ENCODE data around the gene USP9X.

DNA sequence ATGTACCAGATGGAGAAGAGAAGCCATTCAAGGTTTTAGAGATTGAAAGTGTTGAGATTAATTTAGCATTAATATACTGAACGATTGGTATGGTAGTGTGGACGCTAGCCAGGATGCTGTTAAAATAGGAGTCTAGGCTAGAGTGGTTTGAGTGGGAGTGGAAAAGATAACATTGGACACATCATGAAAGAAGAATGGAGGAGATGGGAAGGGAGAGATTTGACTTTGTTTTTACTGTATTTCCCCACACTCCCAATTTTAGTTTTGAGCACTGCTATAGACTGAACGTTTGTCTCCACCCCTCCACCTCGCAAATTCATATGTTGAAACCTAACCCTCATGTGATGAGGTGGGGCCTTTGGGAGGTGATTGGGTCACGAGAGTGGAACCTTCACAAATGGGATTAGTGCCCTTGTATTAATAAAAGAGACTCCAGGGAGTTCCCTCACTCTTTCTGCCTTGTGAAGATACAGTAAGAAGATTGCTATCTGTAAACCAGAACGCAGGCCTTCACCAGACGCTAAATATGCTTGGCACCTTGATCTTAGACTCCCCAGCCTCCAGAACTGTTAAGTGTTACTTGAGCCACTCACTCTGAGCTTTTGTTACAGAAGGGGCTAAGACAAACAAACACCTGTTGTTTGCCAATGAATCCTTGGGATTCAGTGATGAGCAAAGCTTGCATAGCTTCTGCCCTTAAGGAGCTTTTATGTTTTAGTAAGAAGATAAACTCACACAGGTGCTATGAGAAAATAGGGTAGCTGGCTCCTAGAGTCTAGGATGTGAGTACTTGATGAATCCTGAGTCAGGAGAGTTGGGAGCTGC lies 25.8 kb downstream of the USP9X start:
- no peak for TF ChIP-seq POLR2A (IDR thresholded peaks at IDR 0.05)
- TF ChIP-seq, protein P1, sequence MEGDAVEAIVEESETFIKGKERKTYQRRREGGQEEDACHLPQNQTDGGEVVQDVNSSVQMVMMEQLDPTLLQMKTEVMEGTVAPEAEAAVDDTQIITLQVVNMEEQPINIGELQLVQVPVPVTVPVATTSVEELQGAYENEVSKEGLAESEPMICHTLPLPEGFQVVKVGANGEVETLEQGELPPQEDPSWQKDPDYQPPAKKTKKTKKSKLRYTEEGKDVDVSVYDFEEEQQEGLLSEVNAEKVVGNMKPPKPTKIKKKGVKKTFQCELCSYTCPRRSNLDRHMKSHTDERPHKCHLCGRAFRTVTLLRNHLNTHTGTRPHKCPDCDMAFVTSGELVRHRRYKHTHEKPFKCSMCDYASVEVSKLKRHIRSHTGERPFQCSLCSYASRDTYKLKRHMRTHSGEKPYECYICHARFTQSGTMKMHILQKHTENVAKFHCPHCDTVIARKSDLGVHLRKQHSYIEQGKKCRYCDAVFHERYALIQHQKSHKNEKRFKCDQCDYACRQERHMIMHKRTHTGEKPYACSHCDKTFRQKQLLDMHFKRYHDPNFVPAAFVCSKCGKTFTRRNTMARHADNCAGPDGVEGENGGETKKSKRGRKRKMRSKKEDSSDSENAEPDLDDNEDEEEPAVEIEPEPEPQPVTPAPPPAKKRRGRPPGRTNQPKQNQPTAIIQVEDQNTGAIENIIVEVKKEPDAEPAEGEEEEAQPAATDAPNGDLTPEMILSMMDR (IDR thresholded peaks at IDR 0.05), result no peak

All from lower leg skin (tissue), 3 donors.